Measurements from ENCODE around the gene FAM83G. TPM values are rescaled to one million over a fixed set of nuclear protein-coding genes. Genes with fewer than 3 reads are reported as not detected.

Gene FAM83G
- total and polyA plus RNA-seq, 2 donors = 1.0 to 2.9 TPM

GRCh38 chr17:19018600-19018950 is 14.0 kb upstream of the FAM83G start:
- Histone ChIP-seq H3K4me3 (ENCODE audit: low read depth, low read length) (no peak overlapping the region), H3K4me1 (ENCODE audit: insufficient read depth) (no peaks in the 10 kb centered on the region), H3K27ac (ENCODE audit: low read depth) (no peak overlapping the region), H3K36me3 (ENCODE audit: insufficient read depth) (no peaks in the 10 kb centered on the region)
- WGBS = 86% methylated on average over 6 of the region's 6 CpGs
- no peak for DNase-seq (ENCODE audit: extremely low spot score)

GRCh38 chr17:19017804-19018599 is 13.4 kb upstream of the FAM83G start:
- Histone ChIP-seq H3K4me1 (ENCODE audit: insufficient read depth) (no peaks in the 10 kb centered on the region), H3K36me3 (ENCODE audit: insufficient read depth) (no peaks in the 10 kb centered on the region), H3K27ac (ENCODE audit: low read depth) (no peak overlapping the region), H3K4me3 (ENCODE audit: low read depth, low read length) (no peak overlapping the region)
- WGBS = 88% methylated on average over 16 of the region's 16 CpGs
- no peak for DNase-seq (ENCODE audit: extremely low spot score)

GRCh38 chr17:19017401-19017800 is 12.8 kb upstream of the FAM83G start:
- Histone ChIP-seq H3K36me3 (ENCODE audit: insufficient read depth) (no peaks in the 10 kb centered on the region), H3K4me3 (ENCODE audit: low read depth, low read length) (no peak overlapping the region), H3K4me1 (ENCODE audit: insufficient read depth) (no peaks in the 10 kb centered on the region), H3K27ac (ENCODE audit: low read depth) (no peak overlapping the region)
- DNase-seq (ENCODE audit: extremely low spot score) = no peak
- 75% methylated on average over 12 of the region's 12 CpGs for WGBS

- Histone ChIP-seq H3K4me1 (ENCODE audit: insufficient read depth) (no peaks in the 10 kb centered on the region), H3K36me3 (ENCODE audit: insufficient read depth) (no peaks in the 10 kb centered on the region), H3K27ac (ENCODE audit: low read depth) (no peak overlapping the region), H3K4me3 (ENCODE audit: low read depth, low read length) (no peak overlapping the region)
- 66% methylated on average over 7 of the region's 7 CpGs for WGBS
- DNase-seq (ENCODE audit: extremely low spot score) = no peak
Measured at GRCh38 chr17:19016881-19017280, 12.3 kb upstream of the FAM83G start.

GRCh38 chr17:19016297-19016696 is 11.7 kb upstream of the FAM83G start:
- DNase-seq (ENCODE audit: extremely low spot score) = no peak
- 87% methylated on average over 8 of the region's 8 CpGs for WGBS
- H3K36me3 ChIP-seq (ENCODE audit: insufficient read depth) = no peaks in the 10 kb centered on the region
- H3K27ac ChIP-seq (ENCODE audit: low read depth) = no peak overlapping the region
- no peak overlapping the region for H3K4me3 ChIP-seq (ENCODE audit: low read depth, low read length)
- H3K4me1 ChIP-seq (ENCODE audit: insufficient read depth) = no peaks in the 10 kb centered on the region

- no peaks in the 10 kb centered on the region for H3K36me3 ChIP-seq (ENCODE audit: insufficient read depth)
- H3K4me3 ChIP-seq (ENCODE audit: low read depth, low read length) = no peak overlapping the region
- DNase-seq (ENCODE audit: extremely low spot score) = no peak
- H3K27ac ChIP-seq (ENCODE audit: low read depth) = no peak overlapping the region
- WGBS = 82% methylated on average over 7 of the region's 7 CpGs
- no peaks in the 10 kb centered on the region for H3K4me1 ChIP-seq (ENCODE audit: insufficient read depth)
Measured at GRCh38 chr17:19015428-19015827, 10.9 kb upstream of the FAM83G start.

GRCh38 chr17:19014628-19015215 is 10.2 kb upstream of the FAM83G start:
- WGBS = 82% methylated on average over 29 of the region's 29 CpGs
- no peaks in the 10 kb centered on the region for H3K4me1 ChIP-seq (ENCODE audit: insufficient read depth)
- no peak for DNase-seq (ENCODE audit: extremely low spot score)
- H3K27ac ChIP-seq (ENCODE audit: low read depth) = no peak overlapping the region
- no peak overlapping the region for H3K4me3 ChIP-seq (ENCODE audit: low read depth, low read length)
- no peaks in the 10 kb centered on the region for H3K36me3 ChIP-seq (ENCODE audit: insufficient read depth)

GRCh38 chr17:19013806-19014627 is 9.5 kb upstream of the FAM83G start:
- Histone ChIP-seq H3K36me3 (ENCODE audit: insufficient read depth) (no peaks in the 10 kb centered on the region), H3K27ac (ENCODE audit: low read depth) (no peak overlapping the region), H3K4me1 (ENCODE audit: insufficient read depth) (no peaks in the 10 kb centered on the region), H3K4me3 (ENCODE audit: low read depth, low read length) (no peak overlapping the region)
- DNase-seq (ENCODE audit: extremely low spot score) = no peak
- WGBS = 94% methylated on average over 11 of the region's 11 CpGs

GRCh38 chr17:19013226-19013625 is 8.7 kb upstream of the FAM83G start:
- H3K36me3 ChIP-seq (ENCODE audit: insufficient read depth) = no peaks in the 10 kb centered on the region
- 97% methylated on average over 12 of the region's 12 CpGs for WGBS
- H3K4me3 ChIP-seq (ENCODE audit: low read depth, low read length) = no peak overlapping the region
- no peaks in the 10 kb centered on the region for H3K4me1 ChIP-seq (ENCODE audit: insufficient read depth)
- H3K27ac ChIP-seq (ENCODE audit: low read depth) = no peak overlapping the region
- DNase-seq (ENCODE audit: extremely low spot score) = no peak

GRCh38 chr17:19012171-19013080 is 7.9 kb upstream of the FAM83G start:
- H3K4me3 ChIP-seq (ENCODE audit: low read depth, low read length) = no peak overlapping the region
- no peaks in the 10 kb centered on the region for H3K4me1 ChIP-seq (ENCODE audit: insufficient read depth)
- H3K27ac ChIP-seq (ENCODE audit: low read depth) = no peak overlapping the region
- no peaks in the 10 kb centered on the region for H3K36me3 ChIP-seq (ENCODE audit: insufficient read depth)
- no peak for DNase-seq (ENCODE audit: extremely low spot score)
- WGBS = 93% methylated on average over 22 of the region's 22 CpGs

GRCh38 chr17:19011581-19011980 is 7.0 kb upstream of the FAM83G start:
- 80% methylated on average over 6 of the region's 6 CpGs for WGBS

GRCh38 chr17:19010729-19011505 is 6.4 kb upstream of the FAM83G start:
- no peak for DNase-seq (ENCODE audit: extremely low spot score)
- no peak overlapping the region for H3K27ac ChIP-seq (ENCODE audit: low read depth)
- WGBS = 69% methylated on average over 11 of the region's 11 CpGs
- no peak overlapping the region for H3K4me3 ChIP-seq (ENCODE audit: low read depth, low read length)
- H3K4me1 ChIP-seq (ENCODE audit: insufficient read depth) = no peaks in the 10 kb centered on the region
- H3K36me3 ChIP-seq (ENCODE audit: insufficient read depth) = no peaks in the 10 kb centered on the region

More at GRCh38 chr17:19011581-19011980, 7.0 kb upstream of the FAM83G start:
- Histone ChIP-seq H3K4me3 (ENCODE audit: low read depth, low read length) (no peak overlapping the region), H3K27ac (ENCODE audit: low read depth) (no peak overlapping the region), H3K36me3 (ENCODE audit: insufficient read depth) (no peaks in the 10 kb centered on the region), H3K4me1 (ENCODE audit: insufficient read depth) (no peaks in the 10 kb centered on the region)
- DNase-seq (ENCODE audit: extremely low spot score) = no peak
